ENCODE results near the gene RALGPS1.

- TF ChIP-seq CTCF (IDR thresholded peaks at IDR 0.05) (no peak), POLR2A (IDR thresholded peaks at IDR 0.05) (no peak), POLR2AphosphoS5 (IDR thresholded peaks at IDR 0.05) (no peak), EP300 (IDR thresholded peaks at IDR 0.05) (no peak)
Measured at GRCh38 chr9:127159325-127159801, 244.8 kb downstream of the RALGPS1 start.
